Kidney (tissue), 14 donors: Measurements from ENCODE around the gene SPEF1. TPM values are rescaled to one million over a fixed set of nuclear protein-coding genes. Genes with fewer than 3 reads are reported as not detected.

ENCODE experiments used
- DNase-seq, 5 donors: peaks; one replicate each; pipeline ENCODE4 v3.0.0-alpha.2; 2013 to 2020
- FAIRE-seq: peaks from 2 replicates; lab custom pipeline; 2012; peaks lifted over from hg19 to GRCh38; lab: Jason Lieb, UNC
- H3K27ac ChIP-seq, 2 donors: one replicate each; pipeline ENCODE4 v1.7.0; 2013; ENCODE audit warnings: low read depth in 2 of 2, low read length in 2 of 2, inconsistent platforms in 1 of 2
- H3K27me3 ChIP-seq: one replicate; pipeline ENCODE4 v1.7.1; 2013; ENCODE audit warnings: low read length, inconsistent platforms; ENCODE audit not compliant: control insufficient read depth, insufficient read depth
- H3K36me3 ChIP-seq, 3 donors: one replicate each; pipeline versions ENCODE4 v1.7.0 to v1.7.1; 2013; ENCODE audit warnings: low read length in 3 of 3, control low read depth in 1 of 3, inconsistent platforms in 1 of 3; ENCODE audit not compliant: insufficient read depth in 3 of 3, control insufficient read depth in 2 of 3
- H3K4me1 ChIP-seq, 3 donors: one replicate each; pipeline versions ENCODE4 v1.7.0 to v1.7.1; 2013; ENCODE audit warnings: low read length in 3 of 3, inconsistent platforms in 1 of 3, low read depth in 1 of 3; ENCODE audit not compliant: control insufficient read depth in 2 of 3, insufficient read depth in 2 of 3
- H3K4me3 ChIP-seq, 3 donors: one replicate each; pipeline versions ENCODE4 v1.7.0 to v1.8.1; 2013; ENCODE audit warnings: low read length in 3 of 3, control low read depth in 1 of 3, inconsistent platforms in 1 of 3
- H3K9ac ChIP-seq, 3 donors: one replicate each; pipeline versions ENCODE4 v1.7.0 to v1.7.1; 2013; ENCODE audit warnings: low read length in 3 of 3, control low read depth in 1 of 3, inconsistent platforms in 1 of 3
- H3K9me3 ChIP-seq, 3 donors: one replicate each; pipeline versions ENCODE4 v1.7.0 to v1.7.1; 2013; ENCODE audit warnings: low read length in 3 of 3, control low read depth in 1 of 3, inconsistent platforms in 1 of 3; ENCODE audit not compliant: control insufficient read depth in 2 of 3, insufficient read depth in 1 of 3
- CTCF ChIP-seq: IDR thresholded peaks from 3 replicates; pipeline ENCODE4 v1.5.1; 2012; ENCODE audit warnings: mild to moderate bottlenecking, moderate library complexity, borderline replicate concordance; ENCODE audit not compliant: insufficient read depth; ENCODE audit errors: extremely low read depth
- intact Hi-C: fragments of 100-400 bp; cut with DNase I; formaldehyde crosslinking; loops from one replicate; pipeline ENCODE4 v1.11.1; 2022
- polyA plus RNA-seq: library from polyadenylated mRNA; stranded (reverse); fragments of 350-450 nt; fragmentation: Illumina TruSeq; extraction: RNeasy Lipid Tissue Mini Kit (QIAGEN cat#74804); gene quantifications from one replicate; pipeline ENCODE4 v1.2.3, GENCODE V29; 2014; ENCODE audit warnings: low read depth, low replicate concordance; ENCODE audit not compliant: insufficient read depth
- total RNA-seq: library from RNA; stranded (reverse); fragmentation: NEBNext Ultra II Directional; extraction: Animal tissue kit (Norgen Biotek cat#: 25700); gene quantifications from one replicate; pipeline ENCODE4 v1.2.1, GENCODE V29; 2021
- donor health status: control.
- donor health status: control.
- donor health status: control.
- donor health status: control.
- donor health status: control.
- donor health status: DM: yes; HTN: yes; CAD: no.
- donor health status: Normal renal cell carcinoma (clear cell type).

Gene SPEF1
- total and polyA plus RNA-seq, 2 donors from 2014 or later = 3.4 to 3.8 TPM

DNA sequence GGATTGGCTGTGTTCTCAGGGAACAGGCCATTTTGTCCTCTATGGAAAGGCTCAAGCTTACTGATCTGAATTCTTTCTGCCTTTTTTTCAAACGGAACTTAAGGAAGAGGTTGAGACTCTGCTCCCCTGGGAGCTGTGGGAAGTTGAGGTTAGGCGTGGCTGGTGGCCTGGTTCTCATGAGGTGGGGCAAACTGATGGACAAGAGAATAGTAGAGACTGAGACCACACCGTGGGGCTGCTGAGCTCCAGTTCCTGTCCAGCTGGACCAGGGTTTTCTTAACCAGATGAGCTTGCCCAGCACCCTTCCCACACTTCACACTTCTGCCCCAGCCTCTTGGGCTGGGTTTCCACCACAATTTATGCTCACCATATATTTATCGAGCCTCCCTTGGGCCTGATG, 45.2 kb upstream of the SPEF1 start:
- DNase-seq (no peak), FAIRE-seq (no peak)
- Histone ChIP-seq H3K27ac (no peak overlapping the region), H3K9ac (no peak overlapping the region), H3K36me3 (peaks cover 0 to 22% (median 15%) of the 10 kb centered on the region in 3 donors), H3K27me3 (no peaks in the 10 kb centered on the region), H3K9me3 (no peaks in the 10 kb centered on the region), H3K4me1 (peaks cover 0 to 3% (median 2%) of the 10 kb centered on the region in 3 donors), H3K4me3 (no peak overlapping the region)
- TF ChIP-seq CTCF = no peak
- intact Hi-C loops = no loop called here

DNA sequence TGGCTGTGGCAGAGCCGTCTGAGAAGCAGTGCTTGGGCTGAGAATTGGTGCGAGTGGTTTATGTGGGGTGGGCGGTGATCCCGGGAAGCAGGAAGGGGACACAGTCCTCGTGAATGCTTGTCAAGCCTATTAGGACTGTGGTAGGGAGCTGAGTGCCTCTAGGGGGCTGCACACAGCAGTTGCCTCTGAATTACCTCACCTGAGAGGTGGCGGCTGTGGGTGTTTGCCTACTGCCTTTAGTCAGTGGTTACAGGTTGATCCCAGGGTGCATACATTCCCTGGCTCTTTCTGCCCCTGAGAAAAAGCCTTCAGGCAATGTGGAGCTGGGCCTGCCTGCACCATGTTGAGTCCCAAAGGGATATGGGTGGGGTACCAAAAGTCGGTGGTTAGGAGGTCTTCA, 44.3 kb upstream of the SPEF1 start:
- H3K9ac ChIP-seq = no peak overlapping the region
- no peak for FAIRE-seq
- no peak for TF ChIP-seq CTCF
- H3K4me1 ChIP-seq = peaks cover 0 to 4% (median 3%) of the 10 kb centered on the region in 3 donors
- H3K36me3 ChIP-seq = peaks cover 0 to 22% (median 15%) of the 10 kb centered on the region in 3 donors
- no peaks in the 10 kb centered on the region for H3K27me3 ChIP-seq
- intact Hi-C loops = no loop called here
- H3K4me3 ChIP-seq = no peak overlapping the region
- peak in 1 of 5 donors; percentile 31 for DNase-seq
- H3K27ac ChIP-seq = no peak overlapping the region
- no peaks in the 10 kb centered on the region for H3K9me3 ChIP-seq

DNA sequence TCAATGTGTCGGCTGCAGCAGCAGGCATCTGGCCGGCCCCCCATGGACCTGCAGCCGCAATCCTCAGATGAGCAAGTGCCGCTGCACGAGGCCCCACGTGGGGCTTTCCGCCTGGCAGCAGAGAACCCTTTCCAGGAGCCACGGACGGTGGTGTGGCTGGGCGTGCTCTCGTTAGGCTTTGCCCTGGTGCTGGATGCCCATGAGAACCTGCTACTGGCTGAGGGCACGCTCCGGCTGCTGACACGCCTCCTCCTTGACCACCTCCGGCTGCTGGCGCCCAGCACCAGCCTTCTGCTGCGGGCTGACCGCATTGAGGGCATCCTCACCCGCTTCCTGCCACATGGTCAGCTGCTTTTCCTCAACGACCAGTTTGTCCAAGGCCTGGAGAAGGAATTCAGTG, 42.6 kb upstream of the SPEF1 start:
- Histone ChIP-seq H3K36me3 (peaks cover 0 to 22% (median 15%) of the 10 kb centered on the region in 3 donors), H3K9me3 (no peaks in the 10 kb centered on the region), H3K4me1 (peaks cover 0 to 8% (median 8%) of the 10 kb centered on the region in 3 donors), H3K27ac (no peak overlapping the region), H3K9ac (no peak overlapping the region), H3K4me3 (no peak overlapping the region), H3K27me3 (no peaks in the 10 kb centered on the region)
- FAIRE-seq (no peak), DNase-seq (no peak)
- no peak for TF ChIP-seq CTCF
- intact Hi-C loops = no loop called here

GRCh38 chr20:3821996-3822395, 40.7 kb upstream of the SPEF1 start:
- TF ChIP-seq CTCF = no peak
- Histone ChIP-seq H3K9ac (no peak overlapping the region), H3K4me3 (no peak overlapping the region), H3K27me3 (no peaks in the 10 kb centered on the region), H3K4me1 (peaks cover 0 to 14% (median 8%) of the 10 kb centered on the region in 3 donors), H3K27ac (no peak overlapping the region), H3K9me3 (no peaks in the 10 kb centered on the region), H3K36me3 (peaks cover 0 to 20% (median 15%) of the 10 kb centered on the region in 3 donors)
- peak in 1 of 5 donors; percentile 65 for DNase-seq
- intact Hi-C loops = no loop called here
- no peak for FAIRE-seq
